ENCODE measurements around the gene SLC10A3.

DNA sequence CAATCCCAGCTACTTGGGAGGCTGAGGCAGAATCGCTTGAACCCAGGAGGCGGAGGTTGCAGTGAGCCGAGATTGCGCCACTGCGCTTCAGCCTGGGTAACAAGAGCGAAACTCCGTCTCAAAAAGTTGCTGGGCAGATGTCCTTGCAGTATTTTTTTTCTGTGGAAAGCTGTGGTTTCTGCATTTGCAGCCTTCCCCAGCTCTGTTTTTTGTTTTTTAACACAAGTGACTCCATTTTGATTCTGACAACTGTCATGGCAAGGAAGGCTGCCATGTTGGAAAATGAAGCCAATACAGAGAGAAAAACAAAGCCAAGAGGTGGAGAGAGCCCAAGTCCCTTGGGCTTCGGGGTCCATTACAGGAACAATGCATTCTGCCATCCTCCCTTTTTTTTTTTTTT is 11.7 kb upstream of the SLC10A3 start:
- TF ChIP-seq POLR2A (IDR thresholded peaks at IDR 0.05) = no peak
- TF ChIP-seq, protein P1, sequence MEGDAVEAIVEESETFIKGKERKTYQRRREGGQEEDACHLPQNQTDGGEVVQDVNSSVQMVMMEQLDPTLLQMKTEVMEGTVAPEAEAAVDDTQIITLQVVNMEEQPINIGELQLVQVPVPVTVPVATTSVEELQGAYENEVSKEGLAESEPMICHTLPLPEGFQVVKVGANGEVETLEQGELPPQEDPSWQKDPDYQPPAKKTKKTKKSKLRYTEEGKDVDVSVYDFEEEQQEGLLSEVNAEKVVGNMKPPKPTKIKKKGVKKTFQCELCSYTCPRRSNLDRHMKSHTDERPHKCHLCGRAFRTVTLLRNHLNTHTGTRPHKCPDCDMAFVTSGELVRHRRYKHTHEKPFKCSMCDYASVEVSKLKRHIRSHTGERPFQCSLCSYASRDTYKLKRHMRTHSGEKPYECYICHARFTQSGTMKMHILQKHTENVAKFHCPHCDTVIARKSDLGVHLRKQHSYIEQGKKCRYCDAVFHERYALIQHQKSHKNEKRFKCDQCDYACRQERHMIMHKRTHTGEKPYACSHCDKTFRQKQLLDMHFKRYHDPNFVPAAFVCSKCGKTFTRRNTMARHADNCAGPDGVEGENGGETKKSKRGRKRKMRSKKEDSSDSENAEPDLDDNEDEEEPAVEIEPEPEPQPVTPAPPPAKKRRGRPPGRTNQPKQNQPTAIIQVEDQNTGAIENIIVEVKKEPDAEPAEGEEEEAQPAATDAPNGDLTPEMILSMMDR (IDR thresholded peaks at IDR 0.05) = no peak

All from heart left ventricle (tissue), 13 donors.